OCI-LY3 (cell line): ENCODE measurements around the gene OR10V1.

Experiments
- H2AFZ ChIP-seq: fragments of 200-600, 300-600 bp; shearing (Covaris generic); 2 replicates; pipeline ENCODE4 v1.6.0; 2014; ENCODE audit warnings: antibody characterized with exemption, low read depth, low read length
- H3K27ac ChIP-seq: fragments of 200-600, 300-600 bp; sonication (generic); 2 replicates; pipeline ENCODE4 v1.5.1; 2014; ENCODE audit warnings: mild to moderate bottlenecking, low read length, moderate library complexity, mixed read lengths
- H3K27me3 ChIP-seq: fragments of 200-600, 300-600 bp; sonication (generic); 2 replicates; pipeline ENCODE4 v1.6.1; 2014; ENCODE audit warnings: low read depth, low read length, mixed read lengths
- H3K36me3 ChIP-seq: fragments of 200-600, 300-600 bp; sonication (generic); replicated peaks from 2 replicates; pipeline ENCODE3; 2014; ENCODE audit warnings: low read depth, low read length, mixed read lengths
- H3K4me1 ChIP-seq: fragments of 300-600, 200-600 bp; sonication (generic); 2 replicates; pipeline ENCODE4 v1.6.1; 2014; ENCODE audit warnings: low read length, mixed read lengths
- H3K4me2 ChIP-seq: fragments of 200-600, 300-600 bp; sonication (generic); 2 replicates; pipeline ENCODE4 v1.6.1; 2014; ENCODE audit warnings: low read length, mixed read lengths
- H3K4me3 ChIP-seq: fragments of 300-600, 200-600 bp; sonication (generic); 2 replicates; pipeline ENCODE4 v1.5.1; 2014; ENCODE audit warnings: antibody characterized with exemption, mild to moderate bottlenecking, low read length, moderate library complexity
- H3K79me2 ChIP-seq: fragments of 300-600, 200-600 bp; shearing (Covaris generic); 2 replicates; pipeline ENCODE4 v1.6.1; 2014; ENCODE audit warnings: mild to moderate bottlenecking, low read length, mixed read lengths
- H3K9ac ChIP-seq: fragments of 300-600, 200-600 bp; shearing (Covaris generic); 2 replicates; pipeline ENCODE4 v1.6.0; 2014; ENCODE audit warnings: mild to moderate bottlenecking, low read length, moderate library complexity
- H3K9me3 ChIP-seq: fragments of 200-600, 300-600 bp; shearing (Covaris generic); 2 replicates; pipeline ENCODE4 v1.6.1; 2014; ENCODE audit warnings: low read length, mixed read lengths; ENCODE audit not compliant: insufficient read depth
- H4K20me1 ChIP-seq: fragments of 200-600, 300-600 bp; sonication (generic); 2 replicates; pipeline ENCODE4 v1.6.1; 2016; ENCODE audit warnings: low read length, mixed read lengths; ENCODE audit not compliant: insufficient read depth
- EZH2phosphoT487 ChIP-seq: fragments of 200-600 bp; shearing (Covaris generic); IDR thresholded peaks from 2 replicates; pipeline ENCODE4 v1.6.1; 2018; ENCODE audit warnings: antibody characterized with exemption, mixed run types, low read depth
- TF ChIP-seq, protein P1 (sequence below): fragments of 200-600, 300-600 bp; sonication (generic); IDR thresholded peaks from 2 replicates; pipeline ENCODE4 v1.5.1; 2014; ENCODE audit warnings: antibody characterized with exemption, low read length, low read depth

OR10V1 gene

DNA sequence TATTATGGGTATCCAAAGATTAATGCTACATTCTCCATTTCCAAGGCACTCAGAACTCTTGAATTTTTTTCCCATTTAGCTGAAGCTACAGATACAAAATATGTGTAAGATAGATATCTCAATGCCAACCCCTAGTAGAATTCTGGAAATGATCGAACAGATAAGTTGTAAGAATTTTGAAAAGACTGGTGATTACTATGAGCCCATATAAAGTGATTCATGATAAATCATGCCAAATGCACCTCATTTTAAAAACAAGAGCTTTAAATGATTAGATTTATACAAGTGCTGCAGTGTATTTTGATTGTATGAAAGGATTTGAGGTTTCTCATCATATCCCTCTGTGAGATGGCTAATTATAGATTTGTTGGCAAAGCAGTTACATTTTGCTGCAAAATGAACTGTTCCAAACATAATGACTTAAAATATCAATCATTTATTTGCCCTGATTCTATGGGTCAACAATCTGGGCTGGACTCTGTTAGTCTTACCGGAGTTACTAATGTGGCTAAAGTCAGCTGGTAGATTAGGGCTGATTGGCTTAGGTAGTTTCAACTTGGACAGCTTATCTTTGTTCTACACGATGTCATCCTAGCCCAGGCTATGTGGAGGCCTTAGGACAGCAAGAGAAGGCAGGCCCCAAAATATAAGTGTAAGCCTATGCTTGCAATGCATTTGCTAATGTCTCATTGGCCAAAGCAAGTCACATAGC, 3.4 kb downstream of the OR10V1 start:
- Histone ChIP-seq H3K36me3 (no peaks in the 10 kb centered on the region), H3K4me2 (no peak overlapping the region), H2AFZ (no peak overlapping the region), H3K9ac (no peak overlapping the region), H3K4me3 (no peak overlapping the region), H3K27me3 (peaks cover 9% of the 10 kb centered on the region; the same call in 1 of the 2 replicates), H3K4me1 (no peaks in the 10 kb centered on the region), H3K27ac (no peak overlapping the region), H3K79me2 (no peaks in the 10 kb centered on the region), H3K9me3 (no peaks in the 10 kb centered on the region), H4K20me1 (no peaks in the 10 kb centered on the region)
- TF ChIP-seq EZH2phosphoT487 = no peak
- TF ChIP-seq, protein P1, sequence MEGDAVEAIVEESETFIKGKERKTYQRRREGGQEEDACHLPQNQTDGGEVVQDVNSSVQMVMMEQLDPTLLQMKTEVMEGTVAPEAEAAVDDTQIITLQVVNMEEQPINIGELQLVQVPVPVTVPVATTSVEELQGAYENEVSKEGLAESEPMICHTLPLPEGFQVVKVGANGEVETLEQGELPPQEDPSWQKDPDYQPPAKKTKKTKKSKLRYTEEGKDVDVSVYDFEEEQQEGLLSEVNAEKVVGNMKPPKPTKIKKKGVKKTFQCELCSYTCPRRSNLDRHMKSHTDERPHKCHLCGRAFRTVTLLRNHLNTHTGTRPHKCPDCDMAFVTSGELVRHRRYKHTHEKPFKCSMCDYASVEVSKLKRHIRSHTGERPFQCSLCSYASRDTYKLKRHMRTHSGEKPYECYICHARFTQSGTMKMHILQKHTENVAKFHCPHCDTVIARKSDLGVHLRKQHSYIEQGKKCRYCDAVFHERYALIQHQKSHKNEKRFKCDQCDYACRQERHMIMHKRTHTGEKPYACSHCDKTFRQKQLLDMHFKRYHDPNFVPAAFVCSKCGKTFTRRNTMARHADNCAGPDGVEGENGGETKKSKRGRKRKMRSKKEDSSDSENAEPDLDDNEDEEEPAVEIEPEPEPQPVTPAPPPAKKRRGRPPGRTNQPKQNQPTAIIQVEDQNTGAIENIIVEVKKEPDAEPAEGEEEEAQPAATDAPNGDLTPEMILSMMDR = no peak

DNA sequence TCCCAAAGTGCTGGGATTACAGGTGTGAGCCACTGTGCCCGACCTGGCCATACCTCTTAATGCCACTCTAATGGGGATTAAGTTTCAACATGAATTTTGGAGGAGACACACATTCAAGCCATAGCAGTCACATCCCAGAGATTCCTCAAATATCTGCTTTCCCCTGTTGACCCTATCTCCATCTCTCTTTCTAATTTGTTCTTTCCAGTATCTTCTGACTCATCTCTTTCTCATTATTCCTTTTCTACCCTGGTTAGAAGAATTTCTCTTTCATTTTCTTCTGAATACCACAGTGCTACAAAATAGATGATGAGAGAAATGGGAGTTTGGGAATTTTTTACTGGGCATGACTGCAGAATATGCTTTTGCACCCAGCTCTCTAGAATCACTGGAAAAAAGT, 5.1 kb downstream of the OR10V1 start:
- no peaks in the 10 kb centered on the region for H3K9me3 ChIP-seq
- H4K20me1 ChIP-seq = no peaks in the 10 kb centered on the region
- no peaks in the 10 kb centered on the region for H3K79me2 ChIP-seq
- H2AFZ ChIP-seq = no peak overlapping the region
- no peak overlapping the region for H3K4me2 ChIP-seq
- H3K9ac ChIP-seq = no peak overlapping the region
- no peak overlapping the region for H3K27ac ChIP-seq
- no peaks in the 10 kb centered on the region for H3K4me1 ChIP-seq
- H3K36me3 ChIP-seq = no peaks in the 10 kb centered on the region
- H3K27me3 ChIP-seq = 0 out of 2 replicates have a peak, but pooled peaks cover 2% of the 10 kb centered on the region
- no peak overlapping the region for H3K4me3 ChIP-seq
- no peak for TF ChIP-seq EZH2phosphoT487

- Histone ChIP-seq H3K9ac (no peak overlapping the region), H3K27ac (no peak overlapping the region), H4K20me1 (no peaks in the 10 kb centered on the region), H3K4me2 (no peak overlapping the region), H3K4me3 (no peak overlapping the region), H3K9me3 (no peaks in the 10 kb centered on the region), H3K36me3 (no peaks in the 10 kb centered on the region), H3K27me3 (0 out of 2 replicates have a peak, but pooled peaks cover 2% of the 10 kb centered on the region), H2AFZ (no peak overlapping the region), H3K79me2 (no peaks in the 10 kb centered on the region), H3K4me1 (no peaks in the 10 kb centered on the region)
- TF ChIP-seq, protein P1 = no peak
- TF ChIP-seq EZH2phosphoT487 = no peak
Observed at GRCh38 chr11:59707371-59707770, 6.3 kb downstream of the OR10V1 start.

GRCh38 chr11:59706518-59707285, 6.9 kb downstream of the OR10V1 start:
- TF ChIP-seq, protein P1 = no peak
- TF ChIP-seq EZH2phosphoT487 = no peak
- H3K9me3 ChIP-seq = no peaks in the 10 kb centered on the region
- H3K4me2 ChIP-seq = no peak overlapping the region
- H3K27ac ChIP-seq = no peak overlapping the region
- no peaks in the 10 kb centered on the region for H3K4me1 ChIP-seq
- H2AFZ ChIP-seq = no peak overlapping the region
- H3K4me3 ChIP-seq = no peak overlapping the region
- no peaks in the 10 kb centered on the region for H3K79me2 ChIP-seq
- H4K20me1 ChIP-seq = no peaks in the 10 kb centered on the region
- no peak overlapping the region for H3K9ac ChIP-seq
- no peaks in the 10 kb centered on the region for H3K36me3 ChIP-seq
- 0 out of 2 replicates have a peak, but pooled peaks cover 2% of the 10 kb centered on the region for H3K27me3 ChIP-seq
